A673 (cell line): ENCODE data around the gene MRGPRE. TPM values are rescaled to one million over a fixed set of nuclear protein-coding genes. Genes with fewer than 3 reads are reported as not detected.

Experiments used
- BruUV-seq: library from RNA; stranded (reverse); fragments of 400-500 nt; replicated peaks from 2 replicates; lab custom pipeline; 2021; lab: Mats Ljungman, UMichigan
- CTCF ChIA-PET: fragments of 300-600 bp; sonication (Branson Sonifier 250); formaldehyde crosslinking; loops from one replicate; lab custom pipeline; 2022; ENCODE audit warnings: antibody characterized with exemption; lab: Charles Lee
- POLR2A ChIA-PET: fragments of 300-600 bp; sonication (Branson Sonifier 250); formaldehyde crosslinking; loops from one replicate; lab custom pipeline; 2022; ENCODE audit warnings: antibody characterized with exemption; ENCODE audit not compliant: low non-redundant PET; lab: Charles Lee
- DNase-seq: peaks from one replicate; pipeline ENCODE4 v3.0.0-alpha.2; 2015; ENCODE audit warnings: low spot score
- H3K27ac ChIP-seq: fragments of 200-600 bp; sonication (generic); 2 replicates; pipeline ENCODE4 v1.5.1; 2016; ENCODE audit warnings: mixed run types, low read depth, mild to moderate bottlenecking, mixed read lengths, antibody characterized with exemption, low read length; ENCODE audit not compliant: poor library complexity, severe bottlenecking
- H3K27me3 ChIP-seq: fragments of 200-600 bp; sonication (generic); replicated peaks from 2 replicates; pipeline ENCODE4 v1.6.1; 2017; ENCODE audit warnings: mixed run types, low read depth, mild to moderate bottlenecking, mixed read lengths, antibody characterized with exemption, low read length; ENCODE audit not compliant: insufficient read depth, poor library complexity
- H3K36me3 ChIP-seq: fragments of 200-600 bp; sonication (generic); 2 replicates; pipeline ENCODE4 v1.6.1; 2016; ENCODE audit warnings: mixed run types, mild to moderate bottlenecking, mixed read lengths, antibody characterized with exemption, low read length; ENCODE audit not compliant: insufficient read depth, poor library complexity, severe bottlenecking
- H3K4me1 ChIP-seq: fragments of 200-600 bp; sonication (generic); 2 replicates; pipeline ENCODE4 v1.6.1; 2017; ENCODE audit warnings: mixed run types, mild to moderate bottlenecking, mixed read lengths, antibody characterized with exemption, low read length; ENCODE audit not compliant: insufficient read depth, poor library complexity, severe bottlenecking
- H3K4me3 ChIP-seq: fragments of 200-600 bp; sonication (generic); 2 replicates; pipeline ENCODE4 v1.5.1; 2016; ENCODE audit warnings: low read depth, mixed run types, mild to moderate bottlenecking, mixed read lengths, low read length; ENCODE audit not compliant: poor library complexity, severe bottlenecking
- H3K9me3 ChIP-seq: fragments of 200-600 bp; sonication (generic); 2 replicates; pipeline ENCODE4 v1.6.1; 2016; ENCODE audit warnings: mixed run types, low read depth, mild to moderate bottlenecking, mixed read lengths, antibody characterized with exemption, low read length; ENCODE audit not compliant: poor library complexity, severe bottlenecking
- EZH2 ChIP-seq: fragments of 200-600 bp; sonication (generic); IDR thresholded peaks from 2 replicates; pipeline ENCODE4 v1.6.1; 2017; ENCODE audit warnings: borderline replicate concordance, low read depth, mild to moderate bottlenecking, mixed read lengths, antibody characterized with exemption, low read length; ENCODE audit not compliant: poor library complexity, severe bottlenecking
- intact Hi-C: fragments of 100-400 bp; cut with micrococcal nuclease; formaldehyde crosslinking; loops from one replicate; pipeline ENCODE4 v1.10.0; 2022; ENCODE audit not compliant: unreplicated experiment
- total RNA-seq: library from RNA; stranded (reverse); gene quantifications from 2 replicates; pipeline ENCODE4 v1.2.3, GENCODE V29; 2021
- TF ChIP-seq, protein P1 (sequence below): fragments of 300-800, 200-600 bp; sonication (generic); conservative IDR thresholded peaks from 2 replicates; pipeline ENCODE4 v1.5.1; 2017; ENCODE audit warnings: low read depth, mild to moderate bottlenecking, antibody characterized with exemption, low read length, moderate library complexity, mixed read lengths

The MRGPRE gene
- total RNA-seq, 1 experiment from 2014 or later = not detected

DNA sequence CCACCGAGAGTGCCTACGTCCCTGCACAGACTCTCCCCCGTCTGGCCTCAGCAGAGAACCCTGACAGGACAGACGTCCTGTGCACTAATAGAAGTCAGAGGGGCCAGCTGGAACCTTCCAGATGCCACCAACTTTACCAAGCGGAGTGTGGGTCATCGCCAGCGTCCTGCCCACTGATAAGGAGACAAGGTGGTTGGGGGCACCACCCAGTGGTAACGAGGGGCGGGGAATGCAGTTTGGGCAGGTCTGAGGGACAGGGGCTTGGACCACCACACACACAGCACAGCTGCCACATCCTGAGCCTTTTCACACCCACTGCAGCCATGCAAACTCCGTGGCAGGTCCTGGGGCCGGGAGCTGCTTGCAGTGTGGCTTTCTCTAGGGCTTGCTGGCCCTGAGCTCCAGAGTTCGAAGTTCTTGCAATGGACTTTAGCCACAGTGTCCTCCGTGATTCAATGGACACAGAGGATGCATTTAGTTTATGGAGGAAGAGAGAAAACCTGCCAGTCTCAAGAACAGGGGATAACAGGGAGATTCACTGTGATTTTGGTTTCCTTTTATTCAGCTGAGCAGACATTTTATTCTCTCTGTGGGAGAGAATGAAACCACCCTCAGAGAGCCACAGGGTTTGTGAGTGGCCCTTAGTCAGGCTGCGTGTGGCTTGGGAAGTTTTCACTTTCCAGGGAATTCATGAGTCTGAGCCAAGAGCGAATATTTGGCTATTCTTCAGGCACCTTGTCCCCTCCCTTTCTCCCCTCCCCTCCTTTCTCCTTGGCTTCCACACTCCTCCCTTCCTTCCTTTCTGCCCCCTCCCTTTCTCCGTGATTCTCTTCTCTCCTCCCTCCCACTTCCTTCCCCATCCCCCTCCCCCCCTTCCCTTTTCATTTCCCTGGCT, 26.7 kb downstream of the MRGPRE start:
- no peaks in the 10 kb centered on the region for H3K4me1 ChIP-seq
- H3K9me3 ChIP-seq = no peaks in the 10 kb centered on the region
- TF ChIP-seq, protein P1, sequence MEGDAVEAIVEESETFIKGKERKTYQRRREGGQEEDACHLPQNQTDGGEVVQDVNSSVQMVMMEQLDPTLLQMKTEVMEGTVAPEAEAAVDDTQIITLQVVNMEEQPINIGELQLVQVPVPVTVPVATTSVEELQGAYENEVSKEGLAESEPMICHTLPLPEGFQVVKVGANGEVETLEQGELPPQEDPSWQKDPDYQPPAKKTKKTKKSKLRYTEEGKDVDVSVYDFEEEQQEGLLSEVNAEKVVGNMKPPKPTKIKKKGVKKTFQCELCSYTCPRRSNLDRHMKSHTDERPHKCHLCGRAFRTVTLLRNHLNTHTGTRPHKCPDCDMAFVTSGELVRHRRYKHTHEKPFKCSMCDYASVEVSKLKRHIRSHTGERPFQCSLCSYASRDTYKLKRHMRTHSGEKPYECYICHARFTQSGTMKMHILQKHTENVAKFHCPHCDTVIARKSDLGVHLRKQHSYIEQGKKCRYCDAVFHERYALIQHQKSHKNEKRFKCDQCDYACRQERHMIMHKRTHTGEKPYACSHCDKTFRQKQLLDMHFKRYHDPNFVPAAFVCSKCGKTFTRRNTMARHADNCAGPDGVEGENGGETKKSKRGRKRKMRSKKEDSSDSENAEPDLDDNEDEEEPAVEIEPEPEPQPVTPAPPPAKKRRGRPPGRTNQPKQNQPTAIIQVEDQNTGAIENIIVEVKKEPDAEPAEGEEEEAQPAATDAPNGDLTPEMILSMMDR = no peak
- no peak for TF ChIP-seq EZH2
- ChIA-PET CTCF (no interaction called here), POLR2A (no interaction called here)
- intact Hi-C loops = no loop called here
- BruUV-seq = no TSS peak
- H3K36me3 ChIP-seq = no peaks in the 10 kb centered on the region
- H3K4me3 ChIP-seq = no peak overlapping the region
- H3K27ac ChIP-seq = no peak overlapping the region
- DNase-seq = no peak
- peaks cover 19% of the 10 kb centered on the region for H3K27me3 ChIP-seq

DNA sequence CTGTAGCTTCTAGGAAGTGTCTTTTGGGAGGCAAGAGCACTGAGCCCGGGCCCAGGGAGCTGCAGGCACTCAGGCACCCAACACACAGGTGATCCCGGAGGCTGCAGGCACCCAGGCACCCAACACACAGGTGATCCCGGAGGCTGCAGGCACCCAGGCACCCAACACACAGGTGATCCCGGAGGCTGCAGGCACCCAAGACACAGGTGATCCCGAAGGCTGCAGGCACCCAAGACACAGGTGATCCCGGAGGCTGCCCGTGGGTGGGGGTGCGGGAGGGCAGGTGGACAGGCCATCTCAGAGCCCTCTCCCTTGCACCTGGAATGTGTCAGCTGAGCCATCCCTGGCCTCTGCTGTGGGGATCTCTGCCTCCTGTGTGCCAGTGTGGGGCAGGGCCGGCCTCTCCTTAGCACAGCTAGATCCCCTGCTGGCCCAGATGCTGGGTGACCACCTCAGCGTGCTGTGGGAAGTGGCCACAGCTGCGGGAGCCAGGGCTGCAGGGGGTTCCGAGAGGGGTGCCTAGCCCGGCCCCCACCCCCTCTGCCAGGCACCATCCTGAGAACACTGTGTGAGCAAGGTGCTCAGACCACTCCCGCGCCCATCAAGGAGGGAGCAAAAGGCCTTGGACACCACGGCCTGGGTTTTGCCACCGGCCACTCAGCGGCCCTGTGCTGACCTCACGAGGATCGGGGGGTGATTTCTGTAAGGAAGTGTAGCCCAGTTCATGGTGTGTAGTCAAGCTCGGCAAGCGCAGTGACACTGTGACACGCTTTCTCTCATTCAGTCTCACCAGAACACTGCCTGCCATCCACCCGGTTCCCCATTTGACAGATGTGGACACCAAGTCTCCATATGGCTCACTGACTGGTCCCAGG, 27.8 kb downstream of the MRGPRE start:
- ChIA-PET CTCF (no interaction called here), POLR2A (no interaction called here)
- BruUV-seq = no TSS peak
- H3K9me3 ChIP-seq = no peaks in the 10 kb centered on the region
- no peaks in the 10 kb centered on the region for H3K4me1 ChIP-seq
- H3K27ac ChIP-seq = no peak overlapping the region
- no peaks in the 10 kb centered on the region for H3K36me3 ChIP-seq
- no peak overlapping the region for H3K4me3 ChIP-seq
- TF ChIP-seq, protein P1 = no peak
- TF ChIP-seq EZH2 = no peak
- intact Hi-C loops = no loop called here
- DNase-seq = no peak
- H3K27me3 ChIP-seq = peaks cover 19% of the 10 kb centered on the region

- TF ChIP-seq EZH2 = no peak
- TF ChIP-seq, protein P1 = no peak
- POLR2A ChIA-PET = no interaction called here
- peaks cover 19% of the 10 kb centered on the region for H3K27me3 ChIP-seq
Measured at GRCh38 chr11:3203221-3204043, 28.8 kb downstream of the MRGPRE start.

More at GRCh38 chr11:3203221-3204043, 28.8 kb downstream of the MRGPRE start:
- Histone ChIP-seq H3K36me3 (no peaks in the 10 kb centered on the region), H3K27ac (no peak overlapping the region), H3K9me3 (no peaks in the 10 kb centered on the region), H3K4me3 (no peak overlapping the region), H3K4me1 (no peaks in the 10 kb centered on the region)
- CTCF ChIA-PET = no interaction called here
- intact Hi-C loops = no loop called here
- no TSS peak for BruUV-seq
- DNase-seq = no peak
